OCI-LY3 (cell line): ENCODE data around the gene SELENOM.

Experiments used
- H2AFZ ChIP-seq: fragments of 200-600, 300-600 bp; shearing (Covaris generic); 2 replicates; pipeline ENCODE4 v1.6.0; 2014; ENCODE audit warnings: antibody characterized with exemption, low read depth, low read length
- H3K27ac ChIP-seq: fragments of 200-600, 300-600 bp; sonication (generic); 2 replicates; pipeline ENCODE4 v1.5.1; 2014; ENCODE audit warnings: mild to moderate bottlenecking, low read length, moderate library complexity, mixed read lengths
- H3K27me3 ChIP-seq: fragments of 200-600, 300-600 bp; sonication (generic); 2 replicates; pipeline ENCODE4 v1.6.1; 2014; ENCODE audit warnings: low read depth, low read length, mixed read lengths
- H3K36me3 ChIP-seq: fragments of 200-600, 300-600 bp; sonication (generic); replicated peaks from 2 replicates; pipeline ENCODE3; 2014; ENCODE audit warnings: low read depth, low read length, mixed read lengths
- H3K4me1 ChIP-seq: fragments of 300-600, 200-600 bp; sonication (generic); 2 replicates; pipeline ENCODE4 v1.6.1; 2014; ENCODE audit warnings: low read length, mixed read lengths
- H3K4me2 ChIP-seq: fragments of 200-600, 300-600 bp; sonication (generic); 2 replicates; pipeline ENCODE4 v1.6.1; 2014; ENCODE audit warnings: low read length, mixed read lengths
- H3K4me3 ChIP-seq: fragments of 300-600, 200-600 bp; sonication (generic); 2 replicates; pipeline ENCODE4 v1.5.1; 2014; ENCODE audit warnings: antibody characterized with exemption, mild to moderate bottlenecking, low read length, moderate library complexity
- H3K79me2 ChIP-seq: fragments of 300-600, 200-600 bp; shearing (Covaris generic); 2 replicates; pipeline ENCODE4 v1.6.1; 2014; ENCODE audit warnings: mild to moderate bottlenecking, low read length, mixed read lengths
- H3K9ac ChIP-seq: fragments of 300-600, 200-600 bp; shearing (Covaris generic); 2 replicates; pipeline ENCODE4 v1.6.0; 2014; ENCODE audit warnings: mild to moderate bottlenecking, low read length, moderate library complexity
- H3K9me3 ChIP-seq: fragments of 200-600, 300-600 bp; shearing (Covaris generic); 2 replicates; pipeline ENCODE4 v1.6.1; 2014; ENCODE audit warnings: low read length, mixed read lengths; ENCODE audit not compliant: insufficient read depth
- H4K20me1 ChIP-seq: fragments of 200-600, 300-600 bp; sonication (generic); 2 replicates; pipeline ENCODE4 v1.6.1; 2016; ENCODE audit warnings: low read length, mixed read lengths; ENCODE audit not compliant: insufficient read depth
- EZH2phosphoT487 ChIP-seq: fragments of 200-600 bp; shearing (Covaris generic); IDR thresholded peaks from 2 replicates; pipeline ENCODE4 v1.6.1; 2018; ENCODE audit warnings: antibody characterized with exemption, mixed run types, low read depth
- TF ChIP-seq, protein P1 (sequence below): fragments of 200-600, 300-600 bp; sonication (generic); IDR thresholded peaks from 2 replicates; pipeline ENCODE4 v1.5.1; 2014; ENCODE audit warnings: antibody characterized with exemption, low read length, low read depth

Gene SELENOM

DNA sequence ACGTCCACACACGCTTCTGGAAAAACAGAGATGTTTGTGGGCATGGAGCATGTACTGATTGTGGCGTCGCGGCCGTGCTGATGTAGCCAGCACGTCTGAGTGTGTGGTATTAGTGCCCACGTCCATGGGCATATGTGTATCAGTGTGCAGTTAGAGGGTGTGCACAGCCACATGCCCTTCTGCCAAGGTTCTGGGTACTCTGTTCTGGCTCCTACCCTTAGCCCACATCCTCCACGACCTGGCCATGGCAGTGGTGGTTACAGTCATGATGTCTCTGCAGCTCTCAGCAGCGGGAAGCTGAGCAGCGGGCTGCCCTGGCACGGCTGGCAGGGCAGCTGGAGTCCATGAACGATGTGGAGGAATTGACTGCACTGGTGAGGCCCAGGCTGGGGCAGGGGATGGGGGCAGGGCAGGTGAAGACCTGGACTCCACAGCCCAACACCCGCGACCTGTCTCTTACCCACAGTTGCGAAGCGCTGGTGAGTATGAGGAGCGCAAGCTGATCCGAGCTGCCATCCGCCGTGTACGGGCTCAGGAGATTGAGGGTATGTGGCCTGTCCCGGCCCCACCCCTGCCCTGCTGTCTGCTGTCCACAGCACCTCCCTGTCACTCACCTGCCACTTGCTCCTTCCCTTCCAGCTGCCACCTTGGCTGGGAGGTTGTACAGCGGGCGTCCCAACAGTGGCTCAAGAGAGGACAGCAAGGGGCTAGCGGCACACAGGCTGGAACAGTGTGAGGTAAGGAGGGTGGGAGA, 19.0 kb downstream of the SELENOM start:
- Histone ChIP-seq H3K9me3 (no peaks in the 10 kb centered on the region), H4K20me1 (no peaks in the 10 kb centered on the region), H3K4me3 (no peak overlapping the region), H3K4me1 (peaks cover 22% of the 10 kb centered on the region), H2AFZ (no peak overlapping the region), H3K4me2 (no peak overlapping the region), H3K27me3 (no peaks in the 10 kb centered on the region), H3K36me3 (peaks cover 5% of the 10 kb centered on the region), H3K79me2 (peaks cover 12% of the 10 kb centered on the region), H3K27ac (no peak overlapping the region), H3K9ac (no peak overlapping the region)
- TF ChIP-seq, protein P1, sequence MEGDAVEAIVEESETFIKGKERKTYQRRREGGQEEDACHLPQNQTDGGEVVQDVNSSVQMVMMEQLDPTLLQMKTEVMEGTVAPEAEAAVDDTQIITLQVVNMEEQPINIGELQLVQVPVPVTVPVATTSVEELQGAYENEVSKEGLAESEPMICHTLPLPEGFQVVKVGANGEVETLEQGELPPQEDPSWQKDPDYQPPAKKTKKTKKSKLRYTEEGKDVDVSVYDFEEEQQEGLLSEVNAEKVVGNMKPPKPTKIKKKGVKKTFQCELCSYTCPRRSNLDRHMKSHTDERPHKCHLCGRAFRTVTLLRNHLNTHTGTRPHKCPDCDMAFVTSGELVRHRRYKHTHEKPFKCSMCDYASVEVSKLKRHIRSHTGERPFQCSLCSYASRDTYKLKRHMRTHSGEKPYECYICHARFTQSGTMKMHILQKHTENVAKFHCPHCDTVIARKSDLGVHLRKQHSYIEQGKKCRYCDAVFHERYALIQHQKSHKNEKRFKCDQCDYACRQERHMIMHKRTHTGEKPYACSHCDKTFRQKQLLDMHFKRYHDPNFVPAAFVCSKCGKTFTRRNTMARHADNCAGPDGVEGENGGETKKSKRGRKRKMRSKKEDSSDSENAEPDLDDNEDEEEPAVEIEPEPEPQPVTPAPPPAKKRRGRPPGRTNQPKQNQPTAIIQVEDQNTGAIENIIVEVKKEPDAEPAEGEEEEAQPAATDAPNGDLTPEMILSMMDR: no peak
- TF ChIP-seq EZH2phosphoT487: no peak

DNA sequence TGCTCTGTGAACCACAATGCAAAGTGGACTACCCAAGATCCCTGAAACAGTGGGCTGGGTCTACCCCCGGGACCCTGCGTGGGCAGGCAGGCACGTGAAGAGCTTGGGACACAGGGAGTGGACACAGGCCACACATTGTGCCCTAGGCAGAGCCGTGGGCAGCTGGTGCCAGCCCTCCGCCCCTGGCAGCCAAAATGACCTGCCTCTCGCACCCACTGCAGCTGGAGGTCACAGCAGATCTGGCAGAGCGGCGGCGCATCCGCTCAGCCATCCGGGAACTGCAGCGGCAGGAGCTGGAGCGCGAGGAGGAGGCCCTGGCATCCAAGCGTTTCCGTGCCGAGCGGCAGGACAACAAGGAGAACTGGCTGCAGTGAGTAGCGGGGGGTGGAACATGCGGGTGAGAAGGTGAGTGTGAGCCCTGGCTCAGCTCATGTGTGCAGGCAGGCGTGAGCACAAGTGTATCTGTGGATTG, 19.6 kb downstream of the SELENOM start:
- no peaks in the 10 kb centered on the region for H3K27me3 ChIP-seq
- H3K27ac ChIP-seq: no peak overlapping the region
- peaks cover 28% of the 10 kb centered on the region for H3K4me1 ChIP-seq
- H3K9me3 ChIP-seq: no peaks in the 10 kb centered on the region
- no peak overlapping the region for H3K4me2 ChIP-seq
- H3K4me3 ChIP-seq: no peak overlapping the region
- H3K36me3 ChIP-seq: peaks cover 5% of the 10 kb centered on the region
- TF ChIP-seq, protein P1: no peak
- no peak for TF ChIP-seq EZH2phosphoT487
- H3K79me2 ChIP-seq: peaks cover 19% of the 10 kb centered on the region
- no peak overlapping the region for H2AFZ ChIP-seq
- no peak overlapping the region for H3K9ac ChIP-seq
- no peaks in the 10 kb centered on the region for H4K20me1 ChIP-seq

DNA sequence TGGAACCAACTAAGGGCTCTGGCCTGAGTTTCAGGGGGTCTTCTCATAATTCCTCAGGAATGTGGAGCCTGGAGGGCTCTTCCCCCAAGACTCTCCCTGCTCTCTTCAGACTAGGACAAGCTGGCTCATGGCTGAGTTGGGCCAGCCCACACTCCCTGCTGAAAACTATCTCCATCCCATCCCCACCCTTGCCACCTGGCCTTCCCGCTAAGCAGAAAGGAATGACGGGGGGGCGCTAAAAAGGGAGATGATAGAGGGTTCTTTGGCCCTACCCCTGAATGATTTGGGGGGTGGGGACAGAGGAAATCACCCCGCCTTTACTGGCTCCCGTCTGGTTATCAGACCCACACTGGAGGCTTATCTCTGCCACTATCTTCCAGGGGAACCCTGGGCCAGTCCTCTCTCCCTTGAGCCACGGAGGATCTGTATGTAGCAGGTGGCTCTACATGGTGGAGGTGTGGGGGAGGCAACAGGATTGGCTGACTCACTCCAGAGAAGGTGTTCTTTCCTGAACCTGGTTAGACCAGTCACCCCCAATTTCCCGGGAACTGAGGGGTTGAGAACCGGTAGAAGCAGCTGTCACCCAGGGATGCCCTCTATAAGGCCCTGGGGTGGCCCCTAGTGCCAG, 20.6 kb downstream of the SELENOM start:
- H3K36me3 ChIP-seq: peaks cover 1% of the 10 kb centered on the region
- peaks cover 38% of the 10 kb centered on the region for H3K4me1 ChIP-seq
- no peak overlapping the region for H3K4me2 ChIP-seq
- H4K20me1 ChIP-seq: no peaks in the 10 kb centered on the region
- no peak overlapping the region for H3K27ac ChIP-seq
- H3K9ac ChIP-seq: no peak overlapping the region
- H3K9me3 ChIP-seq: no peaks in the 10 kb centered on the region
- no peaks in the 10 kb centered on the region for H3K27me3 ChIP-seq
- H2AFZ ChIP-seq: no peak overlapping the region
- peaks cover 20% of the 10 kb centered on the region for H3K79me2 ChIP-seq
- H3K4me3 ChIP-seq: no peak overlapping the region
- TF ChIP-seq EZH2phosphoT487: no peak
- TF ChIP-seq, protein P1: no peak

DNA sequence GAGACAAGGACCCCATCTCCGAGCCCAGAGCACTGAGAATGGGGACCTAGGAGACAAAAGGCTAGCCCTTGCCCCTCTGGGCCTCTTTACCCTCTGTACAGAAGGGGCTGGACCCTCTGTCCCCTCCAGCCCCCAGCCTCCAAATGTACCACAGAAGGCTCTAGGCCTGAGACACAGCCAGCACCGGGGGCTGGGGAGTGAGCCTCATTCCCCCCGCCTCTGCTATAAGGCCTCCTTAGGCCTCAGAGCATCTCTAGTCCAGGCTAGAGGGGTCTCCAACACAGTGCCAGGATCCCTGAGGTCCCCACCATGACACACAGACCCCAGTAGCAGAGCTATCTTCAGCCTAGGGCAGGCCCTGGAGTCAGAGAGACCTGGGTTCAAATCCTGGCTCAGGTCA, 21.4 kb downstream of the SELENOM start:
- H3K4me1 ChIP-seq: peaks cover 41% of the 10 kb centered on the region
- no peak overlapping the region for H2AFZ ChIP-seq
- H3K4me3 ChIP-seq: peak overlapping the region; percentile 95
- H4K20me1 ChIP-seq: no peaks in the 10 kb centered on the region
- H3K27ac ChIP-seq: no peak overlapping the region
- no peaks in the 10 kb centered on the region for H3K9me3 ChIP-seq
- peak overlapping the region; percentile 93 for H3K4me2 ChIP-seq
- H3K9ac ChIP-seq: peak overlapping the region; percentile 99
- H3K36me3 ChIP-seq: no peaks in the 10 kb centered on the region
- TF ChIP-seq EZH2phosphoT487: no peak
- TF ChIP-seq, protein P1: no peak
- peaks cover 20% of the 10 kb centered on the region for H3K79me2 ChIP-seq
- H3K27me3 ChIP-seq: no peaks in the 10 kb centered on the region
